DMS79 (cell line): ENCODE measurements around the gene ABHD8.

Experiments used
- DNase-seq: peaks from one replicate; lab custom pipeline; 2025; lab: John Stamatoyannopoulos, UW

ABHD8 gene

GRCh38 chr19:17266026-17266425 is 37.2 kb downstream of the ABHD8 start:
- DNase-seq: no peak

DNA sequence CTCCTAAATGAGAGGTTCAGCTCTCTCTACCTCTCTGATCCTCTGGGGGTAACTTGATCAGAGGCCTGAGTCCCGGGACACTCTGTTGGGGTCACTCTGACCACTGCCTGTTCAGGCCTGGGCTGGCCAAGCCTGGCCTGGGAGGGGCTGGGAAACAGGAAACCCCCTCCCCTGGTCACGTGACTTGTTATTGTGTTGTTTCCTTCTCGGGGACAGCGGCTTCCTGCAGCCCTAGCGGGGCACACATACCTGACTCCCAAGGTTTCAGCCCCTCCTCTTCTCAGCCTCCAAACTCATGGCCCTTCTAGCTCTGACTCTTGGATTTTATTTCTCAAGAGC is 38.6 kb downstream of the ABHD8 start, which contains the start of gene USHBP1:
Gene USHBP1, minus strand, starts transcription at position 105 of the 339 bp plus-strand sequence. CDS start 446 bp downstream, outside the sequence.
- DNase-seq: no peak

GRCh38 chr19:17263712-17264640 is 39.2 kb downstream of the ABHD8 start:
- no peak for DNase-seq

- DNase-seq: no peak
Measured at GRCh38 chr19:17262557-17262956, 40.7 kb downstream of the ABHD8 start.

- peak; percentile 89 for DNase-seq
Measured at GRCh38 chr19:17260842-17261325, 42.3 kb downstream of the ABHD8 start.

- no peak for DNase-seq
Measured at GRCh38 chr19:17259934-17260333, 43.3 kb downstream of the ABHD8 start.

DNA sequence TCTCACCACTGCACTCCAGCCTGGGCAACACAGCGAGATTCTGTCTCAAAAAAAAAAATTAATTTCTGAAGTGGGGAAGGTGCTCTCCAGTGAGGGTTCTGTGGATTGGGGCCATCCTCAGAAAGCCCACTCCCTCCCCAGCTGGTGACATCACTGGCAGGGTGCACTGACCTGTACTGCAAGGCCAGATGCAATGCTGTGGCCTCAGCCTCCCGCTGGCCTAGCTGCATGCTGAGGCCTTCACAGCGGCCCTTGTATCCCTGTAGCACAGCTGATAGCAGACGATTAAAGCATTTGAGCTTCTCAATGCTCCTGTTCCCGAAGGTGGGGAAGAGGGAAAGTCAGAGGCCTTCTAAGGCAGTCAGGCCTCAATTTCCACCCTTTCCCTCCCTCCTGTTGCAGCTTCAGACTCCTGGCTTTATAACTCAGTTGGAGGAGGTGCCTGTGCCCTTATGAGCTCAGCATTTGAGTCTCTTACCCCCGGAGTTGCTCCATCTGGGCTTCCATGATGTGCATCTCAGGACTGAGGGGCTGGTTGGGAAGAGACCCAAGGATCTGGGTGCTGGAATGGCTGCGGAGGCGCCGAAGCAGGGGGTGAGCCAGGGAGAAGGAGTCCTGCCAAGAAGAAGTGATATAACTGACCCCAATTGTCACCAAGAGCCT is 44.0 kb downstream of the ABHD8 start:
- DNase-seq: no peak

- DNase-seq: no peak
Measured at GRCh38 chr19:17256130-17256529, 47.1 kb downstream of the ABHD8 start.

GRCh38 chr19:17255150-17255621 is 48.0 kb downstream of the ABHD8 start:
- peak; percentile 23 for DNase-seq

DNA sequence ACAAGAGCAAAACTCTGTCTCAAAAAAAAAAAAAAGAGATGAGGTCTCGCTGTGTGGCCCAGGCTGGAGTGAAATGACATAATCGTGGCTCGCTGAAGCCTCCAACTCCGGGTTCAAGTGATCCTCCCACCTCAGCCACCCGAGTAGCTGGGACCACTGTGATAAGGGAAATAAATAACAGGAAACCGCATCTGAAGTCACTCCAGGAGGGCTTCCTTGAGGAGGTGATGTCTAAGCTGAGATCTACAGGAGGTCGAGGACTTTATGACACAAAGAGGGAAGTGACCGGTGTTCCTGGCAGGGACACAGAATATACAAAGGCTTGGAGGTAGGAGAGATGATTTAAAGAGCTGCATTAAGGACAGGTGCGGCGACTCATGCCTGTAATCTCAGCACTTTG is 48.6 kb downstream of the ABHD8 start:
- no peak for DNase-seq

DNA sequence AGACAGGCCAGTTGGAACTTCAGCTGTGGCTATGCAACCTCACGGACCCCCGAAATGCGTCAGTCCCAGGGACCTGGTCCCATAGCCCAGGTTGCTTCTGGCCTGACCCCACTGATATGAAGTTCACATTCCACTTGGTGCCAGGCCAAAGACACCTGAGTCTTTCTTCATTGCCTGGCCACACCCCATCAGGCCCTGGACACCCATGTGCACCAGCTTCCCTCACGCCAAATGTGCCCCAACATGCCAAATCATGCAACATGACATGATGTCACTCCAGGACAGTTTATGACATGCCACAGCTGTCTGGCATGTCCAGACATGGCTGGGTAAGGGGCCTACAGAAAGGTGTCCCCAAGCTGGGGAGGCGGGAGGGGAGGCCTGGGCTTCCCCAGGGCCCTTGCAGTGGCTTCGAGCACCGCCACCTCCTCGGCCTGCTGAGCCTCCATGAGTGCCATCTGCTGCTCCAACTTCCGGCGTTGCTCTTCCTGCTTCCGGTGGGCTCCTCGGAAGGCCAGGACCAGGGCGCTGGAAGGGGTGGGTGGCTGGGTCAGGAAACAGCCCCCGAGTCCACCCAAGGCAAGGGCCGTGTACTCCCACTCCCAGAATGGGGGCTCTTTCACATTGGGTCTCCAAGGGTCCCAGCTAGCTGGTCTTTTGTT is 53.2 kb downstream of the ABHD8 start:
- no peak for DNase-seq

DNA sequence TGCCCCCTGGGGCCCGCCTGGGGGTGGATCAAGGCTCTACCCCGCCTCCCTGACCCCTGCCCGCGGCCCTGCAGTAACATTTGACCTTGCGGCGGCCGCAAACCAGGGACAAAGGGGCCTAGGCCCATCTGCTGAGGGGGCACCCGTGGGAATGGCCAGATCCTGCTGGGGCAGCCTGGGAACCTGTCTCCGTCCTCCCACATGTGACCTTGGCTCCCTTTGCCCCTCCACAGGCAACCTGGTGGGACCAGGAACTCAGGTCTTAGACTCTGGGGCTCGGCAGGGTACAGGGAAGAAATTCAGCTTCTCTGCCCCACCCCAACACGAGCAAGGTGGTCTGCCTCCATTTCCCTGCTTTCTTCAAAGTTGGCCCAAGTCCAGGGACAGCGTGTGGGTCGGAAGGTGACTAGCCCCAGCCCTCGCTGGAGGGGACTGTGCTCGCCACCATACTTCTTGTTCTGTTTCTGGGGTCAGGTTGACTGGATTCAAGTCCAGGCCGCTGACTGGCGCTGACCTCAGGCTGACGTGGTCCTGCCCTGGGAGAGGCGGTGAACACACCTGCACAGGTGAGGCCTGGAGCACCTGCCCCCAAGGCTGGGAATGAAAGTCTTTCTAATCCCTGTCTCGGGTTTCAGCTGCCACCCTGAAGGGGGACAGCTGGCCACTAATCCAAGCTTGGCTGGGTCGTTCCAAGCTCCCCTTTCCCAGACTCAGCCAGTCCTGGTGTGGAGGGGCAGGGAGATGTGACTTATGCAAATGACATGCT is 55.0 kb downstream of the ABHD8 start:
- peak; percentile 57 for DNase-seq

GRCh38 chr19:17246681-17247425 is 56.4 kb downstream of the ABHD8 start:
- DNase-seq: no peak

- DNase-seq: no peak
Measured at GRCh38 chr19:17245535-17245984, 57.7 kb downstream of the ABHD8 start, which contains the start of gene NR2F6. NR2F6 (minus strand) TSS chr19:17245919; CDS start chr19:17245220, 699 bp downstream.

GRCh38 chr19:17244618-17245534 is 58.3 kb downstream of the ABHD8 start:
- no peak for DNase-seq

- peak; percentile 37 for DNase-seq
Measured at GRCh38 chr19:17243830-17244617, 59.2 kb downstream of the ABHD8 start.

- DNase-seq: no peak
Measured at GRCh38 chr19:17243211-17243829, 59.9 kb downstream of the ABHD8 start.
